Brain microvascular endothelial cell (primary cell): Measurements from ENCODE around the gene CD34.

Experiments used
- DNase-seq: peaks from one replicate; pipeline ENCODE4 v3.0.0-alpha.2; 2020
- H3K27ac ChIP-seq: fragments of 250-450 bp; sonication (Bioruptor Pico); 2 replicates; pipeline ENCODE4 v1.5.1; 2020; ENCODE audit warnings: mild to moderate bottlenecking, moderate library complexity
- H3K27me3 ChIP-seq: fragments of 250-450 bp; sonication (Bioruptor Pico); replicated peaks from 2 replicates; pipeline ENCODE4 v1.5.1; 2020; ENCODE audit warnings: mild to moderate bottlenecking
- H3K36me3 ChIP-seq: fragments of 250-450 bp; sonication (Bioruptor Pico); replicated peaks from 2 replicates; pipeline ENCODE4 v1.5.1; 2020; ENCODE audit warnings: mild to moderate bottlenecking
- H3K4me3 ChIP-seq: 2 replicates; pipeline ENCODE4 v1.5.1; 2011; ENCODE audit warnings: low read depth, mild to moderate bottlenecking, control low read depth, low read length, moderate library complexity
- CTCF ChIP-seq: IDR thresholded peaks from 2 replicates; pipeline ENCODE4 v1.5.1; 2011; ENCODE audit warnings: low read depth, mild to moderate bottlenecking, moderate library complexity, low read length, control low read depth, inconsistent platforms; ENCODE audit errors: missing control alignments
- in situ Hi-C: cut with HindIII; loops from 2 replicates; pipeline ENCODE4 v1.10.0; 2017; ENCODE audit warnings: low sequenced_read_pairs, low pct_ligation_motif_present

CD34 gene

GRCh38 chr1:207831517-207832327 is 79.2 kb downstream of the CD34 start:
- no peak overlapping the region for H3K27ac ChIP-seq
- no peak for TF ChIP-seq CTCF
- H3K4me3 ChIP-seq, result no peak overlapping the region
- no peak for DNase-seq
- H3K27me3 ChIP-seq, result no peaks in the 10 kb centered on the region
- in situ Hi-C loops, result no loop called here
- no peaks in the 10 kb centered on the region for H3K36me3 ChIP-seq
